ENCODE data around the gene CASP10. TPM values are rescaled to one million over a fixed set of nuclear protein-coding genes. Genes with fewer than 3 reads are reported as not detected.

The CASP10 gene
- total RNA-seq, 4 donors from 2014 or later = 9.0 to 22.0 (median 15.0) TPM

DNA sequence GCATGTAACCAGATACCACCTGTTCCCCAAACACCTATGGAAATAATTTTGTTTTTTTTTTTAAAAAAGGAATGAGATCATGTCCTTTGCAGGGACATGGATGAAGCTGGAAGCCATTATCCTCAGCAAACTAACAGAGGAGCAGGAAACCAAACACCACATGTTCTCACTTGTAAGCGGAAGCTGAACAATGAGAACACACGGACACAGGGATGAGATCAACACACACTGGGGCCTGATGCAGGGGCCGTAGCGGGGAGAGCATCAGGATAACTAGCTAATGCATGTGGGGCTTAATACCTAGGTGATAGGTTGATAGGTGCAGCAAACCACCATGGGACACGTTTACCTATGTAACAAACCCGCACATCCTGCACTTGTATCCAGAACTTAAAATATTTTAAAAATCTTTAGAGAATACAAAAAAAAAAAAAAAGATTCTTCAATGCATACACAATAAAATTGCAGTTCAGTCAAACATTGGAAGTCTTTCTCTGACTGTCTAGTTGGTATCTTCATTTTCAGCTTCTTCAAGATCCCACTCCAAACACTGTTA lies 11.6 kb upstream of the CASP10 start:
- intact Hi-C loops (cut with DNase I) = loop anchor here (10.0 kb wide), 1 partner anchor 267 kb away; no protein-coding TSS in a partner anchor

DNA sequence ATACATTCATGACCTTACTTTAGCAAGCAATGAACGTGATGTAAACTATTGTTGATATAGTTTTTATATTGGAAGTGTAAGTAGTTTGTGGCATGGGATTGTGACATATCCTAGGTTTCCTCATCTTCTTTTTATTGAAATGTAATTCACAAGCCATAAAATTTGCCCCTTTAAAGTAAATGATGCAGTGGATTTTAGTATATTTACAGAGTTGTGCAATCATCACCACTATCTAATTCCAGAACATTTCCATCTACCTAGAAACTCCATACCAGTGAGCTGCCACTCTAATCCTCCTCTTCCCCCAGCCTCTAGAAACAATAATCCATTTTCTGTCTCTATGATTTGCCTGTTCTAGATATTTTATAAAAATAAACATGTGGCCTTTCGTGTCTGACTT lies 10.7 kb upstream of the CASP10 start:
- no peak for DNase-seq
- H3K27me3 ChIP-seq = no peaks in the 10 kb centered on the region
- peaks cover 0 to 4% (median 0%) of the 10 kb centered on the region in 3 donors for H3K9me3 ChIP-seq
- H3K4me3 ChIP-seq = no peak overlapping the region
- TF ChIP-seq, protein P1, sequence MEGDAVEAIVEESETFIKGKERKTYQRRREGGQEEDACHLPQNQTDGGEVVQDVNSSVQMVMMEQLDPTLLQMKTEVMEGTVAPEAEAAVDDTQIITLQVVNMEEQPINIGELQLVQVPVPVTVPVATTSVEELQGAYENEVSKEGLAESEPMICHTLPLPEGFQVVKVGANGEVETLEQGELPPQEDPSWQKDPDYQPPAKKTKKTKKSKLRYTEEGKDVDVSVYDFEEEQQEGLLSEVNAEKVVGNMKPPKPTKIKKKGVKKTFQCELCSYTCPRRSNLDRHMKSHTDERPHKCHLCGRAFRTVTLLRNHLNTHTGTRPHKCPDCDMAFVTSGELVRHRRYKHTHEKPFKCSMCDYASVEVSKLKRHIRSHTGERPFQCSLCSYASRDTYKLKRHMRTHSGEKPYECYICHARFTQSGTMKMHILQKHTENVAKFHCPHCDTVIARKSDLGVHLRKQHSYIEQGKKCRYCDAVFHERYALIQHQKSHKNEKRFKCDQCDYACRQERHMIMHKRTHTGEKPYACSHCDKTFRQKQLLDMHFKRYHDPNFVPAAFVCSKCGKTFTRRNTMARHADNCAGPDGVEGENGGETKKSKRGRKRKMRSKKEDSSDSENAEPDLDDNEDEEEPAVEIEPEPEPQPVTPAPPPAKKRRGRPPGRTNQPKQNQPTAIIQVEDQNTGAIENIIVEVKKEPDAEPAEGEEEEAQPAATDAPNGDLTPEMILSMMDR (IDR thresholded peaks at IDR 0.05) = no peak
- no peak for TF ChIP-seq POLR2A (IDR thresholded peaks at IDR 0.05)
- H3K4me1 ChIP-seq = peaks cover 0 to 18% (median 3%) of the 10 kb centered on the region in 3 donors
- intact Hi-C loops (cut with DNase I) = loop anchor here (10.0 kb wide), 1 partner anchor 267 kb away; no protein-coding TSS in a partner anchor
- WGBS, 2 donors = 43 to 61% methylated on average over 2 of the region's 2 CpGs
- H3K36me3 ChIP-seq = peaks cover 0 to 8% (median 0%) of the 10 kb centered on the region in 3 donors
- no peak overlapping the region for H3K27ac ChIP-seq

More for the DNA sequence above, 11.6 kb upstream of the CASP10 start:
- Histone ChIP-seq H3K4me1 (peaks cover 0 to 14% (median 3%) of the 10 kb centered on the region in 3 donors), H3K27me3 (no peaks in the 10 kb centered on the region), H3K36me3 (peaks cover 0 to 18% (median 0%) of the 10 kb centered on the region in 3 donors), H3K27ac (no peak overlapping the region), H3K4me3 (no peak overlapping the region), H3K9me3 (peaks cover 0 to 4% (median 0%) of the 10 kb centered on the region in 3 donors)
- WGBS, 2 donors = 49 to 52% methylated on average over 6 of the region's 6 CpGs
- TF ChIP-seq POLR2A (IDR thresholded peaks at IDR 0.05) = no peak
- TF ChIP-seq, protein P1 (IDR thresholded peaks at IDR 0.05) = no peak
- DNase-seq = no peak

DNA sequence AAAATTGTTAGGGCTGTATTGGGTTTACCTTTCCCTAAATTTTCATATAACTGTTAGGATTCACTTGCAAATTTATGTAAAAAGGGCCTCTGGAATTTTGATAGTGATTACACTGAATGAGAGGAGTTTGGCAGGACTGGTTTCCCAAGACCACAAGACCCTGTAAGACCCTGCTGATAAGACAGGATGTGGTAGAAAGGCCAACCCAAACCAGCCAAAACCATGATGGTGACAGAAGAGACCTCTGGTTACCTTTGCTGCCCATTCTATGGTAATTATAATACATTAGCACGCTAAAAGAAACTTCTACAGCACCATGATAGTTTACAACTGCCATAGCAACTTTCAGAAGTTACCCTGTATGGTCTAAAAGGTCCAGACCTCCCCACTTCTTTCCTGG lies 8.3 kb upstream of the CASP10 start:
- intact Hi-C loops (cut with DNase I) = loop anchor here (10.0 kb wide), 1 partner anchor 270 kb away; no protein-coding TSS in a partner anchor
- no peak for DNase-seq
- Histone ChIP-seq H3K9me3 (peaks cover 0 to 2% (median 0%) of the 10 kb centered on the region in 3 donors), H3K36me3 (no peaks in the 10 kb centered on the region), H3K27me3 (no peaks in the 10 kb centered on the region), H3K4me1 (peaks cover 0 to 18% (median 3%) of the 10 kb centered on the region in 3 donors), H3K27ac (no peak overlapping the region), H3K4me3 (no peak overlapping the region)
- 60 to 92% methylated on average over 1 of the region's 1 CpG for WGBS, 2 donors
- no peak for TF ChIP-seq POLR2A (IDR thresholded peaks at IDR 0.05)
- TF ChIP-seq, protein P1 (IDR thresholded peaks at IDR 0.05) = no peak

DNA sequence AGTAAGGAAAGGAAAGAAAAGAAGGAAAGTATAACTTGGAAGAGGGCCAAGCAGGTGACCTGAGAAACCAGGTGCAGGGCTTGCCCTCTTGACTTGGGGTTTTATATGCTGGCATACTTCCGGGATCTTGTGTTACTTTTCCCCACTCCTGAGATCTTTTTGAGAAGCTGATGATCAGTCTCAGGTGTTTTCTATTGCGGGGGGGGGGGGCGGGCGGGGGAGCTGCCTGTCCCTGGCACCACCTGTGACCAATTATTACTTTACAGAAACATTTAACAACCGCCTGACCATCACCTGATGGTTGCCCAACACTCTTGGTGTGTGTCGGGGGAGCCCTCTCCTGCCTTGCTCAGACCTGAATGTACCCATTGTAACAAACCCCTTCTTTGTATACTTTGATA lies 6.9 kb upstream of the CASP10 start:
- WGBS, 2 donors = 37 to 40% methylated on average over 3 to 6 of the region's 6 CpGs
- TF ChIP-seq, protein P1 (IDR thresholded peaks at IDR 0.05) = no peak
- no peak for TF ChIP-seq POLR2A (IDR thresholded peaks at IDR 0.05)
- no peak overlapping the region for H3K4me3 ChIP-seq
- peaks cover 0 to 18% (median 3%) of the 10 kb centered on the region in 3 donors for H3K4me1 ChIP-seq
- no peaks in the 10 kb centered on the region for H3K36me3 ChIP-seq
- H3K9me3 ChIP-seq = no peaks in the 10 kb centered on the region
- H3K27me3 ChIP-seq = no peaks in the 10 kb centered on the region
- no peak overlapping the region for H3K27ac ChIP-seq
- intact Hi-C loops (cut with DNase I) = loop anchor here (10.0 kb wide), 1 partner anchor 271 kb away; no protein-coding TSS in a partner anchor
- DNase-seq = no peak

DNA sequence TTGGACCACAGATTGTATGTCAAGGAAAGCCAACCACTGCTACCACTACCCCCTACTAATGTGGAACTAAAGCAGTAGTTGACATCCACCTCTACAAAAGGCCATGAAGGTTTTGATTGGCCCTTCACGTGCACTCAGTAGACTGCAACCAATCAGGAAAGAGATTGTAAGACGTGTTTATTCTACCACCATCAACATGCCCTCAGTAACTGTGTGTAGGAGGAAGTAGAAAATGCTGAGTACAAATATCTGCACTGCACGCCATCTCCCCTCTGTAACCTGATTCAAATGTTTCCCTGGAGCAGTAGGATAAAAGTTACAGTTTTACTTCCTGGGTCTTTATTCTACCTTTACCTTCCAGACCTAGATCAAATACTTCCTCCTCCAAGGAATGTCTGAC lies 2.9 kb upstream of the CASP10 start:
- intact Hi-C loops (cut with DNase I) = no loop called here
- no peak for TF ChIP-seq POLR2A (IDR thresholded peaks at IDR 0.05)
- Histone ChIP-seq H3K27ac (no peak overlapping the region), H3K36me3 (no peaks in the 10 kb centered on the region), H3K27me3 (no peaks in the 10 kb centered on the region), H3K9me3 (no peaks in the 10 kb centered on the region), H3K4me3 (no peak overlapping the region), H3K4me1 (peaks cover 0 to 40% (median 7%) of the 10 kb centered on the region in 3 donors)
- 47 to 69% methylated on average over 3 of the region's 3 CpGs for WGBS, 2 donors
- DNase-seq = no peak

Data from esophagus squamous epithelium (tissue), 5 donors.